Subcutaneous abdominal adipose tissue (tissue), 5 donors: ENCODE measurements around the gene FAM240A.
"Not testable (repeated sequence)": the region's sequence is repeated elsewhere in the genome, so short reads cannot be mapped to it uniquely, and the experiment has no call there.

Experiments
- H3K27ac ChIP-seq: one replicate; pipeline ENCODE4 v1.7.0; 2013; ENCODE audit warnings: low read depth, mild to moderate bottlenecking, inconsistent platforms, low read length, moderate library complexity
- H3K27me3 ChIP-seq, 5 donors: one replicate each; pipeline ENCODE4 v1.7.0; 2013; ENCODE audit warnings: low read length in 5 of 5, inconsistent platforms in 1 of 5; ENCODE audit not compliant: control insufficient read depth in 5 of 5, insufficient read depth in 4 of 5
- H3K36me3 ChIP-seq, 5 donors: one replicate each; pipeline ENCODE4 v1.7.0; 2013; ENCODE audit warnings: low read length in 5 of 5; ENCODE audit not compliant: control insufficient read depth in 5 of 5, insufficient read depth in 5 of 5
- H3K4me1 ChIP-seq, 5 donors: one replicate each; pipeline ENCODE4 v1.7.0; 2013; ENCODE audit warnings: low read length in 5 of 5, mild to moderate bottlenecking in 3 of 5, moderate library complexity in 1 of 5; ENCODE audit not compliant: control insufficient read depth in 5 of 5, insufficient read depth in 5 of 5
- H3K4me3 ChIP-seq, 5 donors: one replicate each; pipeline ENCODE4 v1.7.0; 2013; ENCODE audit warnings: low read length in 5 of 5, low read depth in 1 of 5
- H3K9ac ChIP-seq, 5 donors: one replicate each; pipeline ENCODE4 v1.7.0; 2013; ENCODE audit warnings: low read length in 5 of 5, mild to moderate bottlenecking in 4 of 5, moderate library complexity in 3 of 5
- H3K9me3 ChIP-seq, 5 donors: one replicate each; pipeline ENCODE4 v1.7.0; 2013; ENCODE audit warnings: low read length in 5 of 5; ENCODE audit not compliant: control insufficient read depth in 5 of 5
- donor health status: healthy.
- donor health status: healthy.
- donor health status: healthy.
- donor health status: healthy.
- donor health status: healthy.

FAM240A gene

DNA sequence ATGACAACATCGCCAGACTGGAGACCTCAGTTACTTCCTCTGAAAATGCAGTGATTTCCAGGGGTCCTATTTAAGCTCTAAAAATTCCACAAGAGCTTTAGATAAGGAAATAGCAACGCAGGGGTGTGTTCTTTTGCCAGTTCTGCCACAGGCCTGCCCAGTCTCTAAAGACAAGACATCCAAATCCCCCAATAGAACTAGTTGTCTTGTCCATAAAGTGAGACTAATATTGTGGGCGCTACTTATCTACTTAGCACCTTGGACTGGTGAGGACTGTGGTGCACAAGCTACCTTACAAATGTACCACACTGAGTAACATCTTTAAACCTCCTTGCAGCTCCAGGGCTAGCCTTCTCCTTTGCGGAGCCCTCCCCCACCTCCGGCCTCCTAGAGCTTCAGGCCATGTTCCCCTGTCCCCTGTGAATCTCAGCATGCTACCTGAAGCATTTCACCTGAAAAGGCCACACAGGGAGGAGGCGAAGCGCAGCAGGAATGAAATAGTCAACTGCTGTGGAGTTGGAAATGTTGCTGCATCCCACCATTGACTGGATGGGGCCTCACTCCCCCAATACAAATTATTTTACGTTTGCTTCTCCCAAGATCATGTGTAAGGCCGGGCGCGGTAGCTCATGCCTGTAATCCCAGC lies 36.6 kb upstream of the FAM240A start:
- Histone ChIP-seq H3K27ac (no peak overlapping the region), H3K9ac (no peak overlapping the region), H3K27me3 (peaks cover 0 to 8% (median 5%) of the 10 kb centered on the region in 5 donors), H3K36me3 (no peaks in the 10 kb centered on the region), H3K4me3 (no peak overlapping the region), H3K9me3 (no peaks in the 10 kb centered on the region), H3K4me1 (peaks cover 0 to 10% (median 4%) of the 10 kb centered on the region in 5 donors)

DNA sequence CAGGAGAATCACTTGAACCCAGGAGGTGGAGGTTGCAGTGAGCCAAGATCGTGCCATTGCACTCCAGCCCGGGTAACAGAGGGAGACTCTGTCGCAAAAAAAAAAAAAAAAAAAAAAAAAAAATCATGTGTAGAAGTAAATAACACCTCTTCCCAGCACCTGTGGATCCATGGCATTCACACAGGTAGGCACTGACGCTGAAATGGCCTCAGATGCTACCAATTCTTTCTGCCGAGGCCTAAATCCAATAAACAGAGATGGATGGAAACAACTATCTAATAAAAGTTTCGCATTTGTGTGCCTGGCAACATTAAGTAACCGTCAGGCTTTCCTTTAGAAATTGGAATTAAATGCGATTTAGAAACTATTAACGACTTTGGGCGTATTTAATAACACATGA lies 35.9 kb upstream of the FAM240A start:
- peaks cover 0 to 10% (median 4%) of the 10 kb centered on the region in 5 donors for H3K4me1 ChIP-seq
- H3K4me3 ChIP-seq: no peak overlapping the region

DNA sequence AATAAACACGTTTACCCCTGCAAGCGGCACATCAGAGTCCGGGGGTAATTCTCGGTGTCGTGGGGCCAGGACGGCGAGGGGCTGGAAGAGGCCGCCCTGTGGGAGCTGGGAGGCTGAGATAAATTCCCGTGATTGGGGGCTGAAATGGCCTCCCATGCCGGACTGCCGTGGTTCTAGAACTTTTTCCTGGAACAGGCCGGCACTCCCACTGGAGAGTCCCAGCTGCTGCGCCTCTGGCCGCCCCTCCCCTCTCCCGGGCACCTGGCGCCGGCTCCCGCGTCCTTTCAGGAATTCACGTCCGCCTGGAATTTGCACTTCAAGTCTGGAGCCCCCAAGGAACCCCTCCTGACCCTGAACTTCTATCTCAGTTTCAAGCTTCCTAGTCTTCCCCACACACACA lies 35.4 kb upstream of the FAM240A start:
- Histone ChIP-seq H3K9ac (no peak overlapping the region), H3K4me3 (no peak overlapping the region), H3K27ac (no peak overlapping the region), H3K36me3 (no peaks in the 10 kb centered on the region), H3K27me3 (peaks cover 0 to 8% (median 5%) of the 10 kb centered on the region in 5 donors), H3K4me1 (peaks cover 0 to 10% (median 4%) of the 10 kb centered on the region in 5 donors), H3K9me3 (no peaks in the 10 kb centered on the region)

More for the DNA sequence above, 35.9 kb upstream of the FAM240A start:
- no peak overlapping the region for H3K27ac ChIP-seq
- no peaks in the 10 kb centered on the region for H3K36me3 ChIP-seq
- peaks cover 0 to 8% (median 5%) of the 10 kb centered on the region in 5 donors for H3K27me3 ChIP-seq
- H3K9me3 ChIP-seq: no peaks in the 10 kb centered on the region
- H3K9ac ChIP-seq: no peak overlapping the region

DNA sequence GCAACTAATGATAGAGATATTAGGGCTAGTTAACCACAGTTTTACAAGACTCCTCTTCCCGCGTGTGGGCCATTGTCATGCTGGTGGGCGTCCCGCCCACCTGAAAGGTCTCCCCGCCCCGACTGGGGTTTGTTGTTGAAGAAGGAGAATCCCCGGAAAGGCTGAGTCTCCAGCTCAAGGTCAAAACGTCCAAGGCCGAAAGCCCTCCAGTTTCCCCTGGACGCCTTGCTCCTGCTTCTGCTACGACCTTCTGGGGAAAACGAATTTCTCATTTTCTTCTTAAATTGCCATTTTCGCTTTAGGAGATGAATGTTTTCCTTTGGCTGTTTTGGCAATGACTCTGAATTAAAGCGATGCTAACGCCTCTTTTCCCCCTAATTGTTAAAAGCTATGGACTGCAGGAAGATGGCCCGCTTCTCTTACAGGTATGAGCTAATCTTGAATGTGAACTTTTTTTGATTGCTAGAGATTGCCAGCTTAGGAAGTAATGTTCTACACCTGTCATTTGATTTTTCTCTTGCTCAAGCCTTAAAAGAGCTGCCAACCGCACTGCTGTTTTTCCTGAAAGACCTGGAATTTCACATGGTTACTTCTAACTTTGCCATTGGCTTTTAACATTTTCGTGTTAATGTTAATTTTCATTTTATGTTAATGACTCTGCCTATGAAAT lies 34.6 kb upstream of the FAM240A start:
- H3K9me3 ChIP-seq, H3K4me1 ChIP-seq, H3K27ac ChIP-seq, H3K4me3 ChIP-seq, H3K9ac ChIP-seq, H3K36me3 ChIP-seq, H3K27me3 ChIP-seq: not testable (repeated sequence)

DNA sequence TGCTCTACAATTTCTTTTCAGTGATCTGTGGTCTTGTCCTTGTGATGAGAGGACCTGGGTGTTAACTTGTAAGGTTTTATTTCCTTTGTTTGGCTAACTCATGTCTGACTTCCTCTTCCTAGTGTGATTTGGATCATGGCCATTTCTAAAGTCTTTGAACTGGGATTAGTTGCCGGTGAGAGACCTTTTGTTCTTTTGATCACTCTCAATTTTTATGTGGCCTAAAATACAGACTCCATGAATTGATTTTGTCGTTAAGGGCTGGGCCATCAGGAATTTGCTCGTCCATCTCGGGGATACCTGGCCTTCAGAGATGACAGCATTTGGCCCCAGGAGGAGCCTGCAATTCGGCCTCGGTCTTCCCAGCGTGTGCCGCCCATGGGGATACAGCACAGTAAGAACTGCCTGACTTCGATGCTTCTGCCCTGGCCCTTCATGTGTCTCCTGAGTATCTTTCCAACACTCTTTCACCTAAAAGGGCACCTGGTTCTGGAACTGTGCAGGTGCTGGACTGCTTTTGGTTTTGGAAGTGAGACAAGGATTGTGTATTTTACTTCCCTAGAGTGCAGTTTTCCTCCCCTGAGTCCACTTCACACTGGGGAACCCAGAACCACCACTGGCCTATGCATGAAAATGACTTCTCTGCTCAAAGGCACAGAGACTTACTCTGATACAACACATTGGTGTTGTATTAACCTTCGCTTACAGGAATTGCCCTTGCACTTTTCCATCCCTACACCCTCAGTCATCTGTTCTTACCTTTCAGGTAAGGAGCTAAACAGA lies 33.2 kb upstream of the FAM240A start:
- Histone ChIP-seq H3K4me1 (peaks cover 0 to 10% (median 4%) of the 10 kb centered on the region in 5 donors), H3K9me3 (no peaks in the 10 kb centered on the region), H3K36me3 (no peaks in the 10 kb centered on the region), H3K9ac (peak overlapping the region in 1 of 5 donors; percentile 20), H3K4me3 (no peak overlapping the region), H3K27ac (no peak overlapping the region), H3K27me3 (peaks cover 0 to 8% (median 5%) of the 10 kb centered on the region in 5 donors)

DNA sequence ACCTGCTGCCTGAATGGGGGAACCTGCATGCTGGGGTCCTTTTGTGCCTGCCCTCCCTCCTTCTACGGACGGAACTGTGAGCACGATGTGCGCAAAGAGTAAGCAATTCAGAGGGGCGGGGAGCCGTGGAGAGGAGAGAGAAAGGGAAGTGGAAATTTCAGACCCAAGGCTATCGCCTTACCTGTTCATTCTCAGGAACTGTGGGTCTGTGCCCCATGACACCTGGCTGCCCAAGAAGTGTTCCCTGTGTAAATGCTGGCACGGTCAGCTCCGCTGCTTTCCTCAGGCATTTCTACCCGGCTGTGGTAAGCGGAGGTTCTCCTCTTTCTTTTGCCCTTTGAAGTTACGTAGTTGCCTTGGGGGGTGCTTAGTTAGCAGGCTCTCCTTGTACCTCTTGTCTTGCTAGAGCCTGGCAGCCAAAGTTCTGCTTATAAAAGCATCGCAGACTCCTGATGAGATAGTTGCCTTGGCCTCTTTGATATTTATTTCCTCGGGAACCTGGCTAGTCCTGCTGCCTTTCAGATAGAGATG lies 32.5 kb upstream of the FAM240A start:
- Histone ChIP-seq H3K9me3 (no peaks in the 10 kb centered on the region), H3K4me1 (peaks cover 0 to 10% (median 4%) of the 10 kb centered on the region in 5 donors), H3K9ac (no peak overlapping the region), H3K4me3 (no peak overlapping the region), H3K36me3 (no peaks in the 10 kb centered on the region), H3K27ac (no peak overlapping the region), H3K27me3 (peaks cover 0 to 8% (median 5%) of the 10 kb centered on the region in 5 donors)

DNA sequence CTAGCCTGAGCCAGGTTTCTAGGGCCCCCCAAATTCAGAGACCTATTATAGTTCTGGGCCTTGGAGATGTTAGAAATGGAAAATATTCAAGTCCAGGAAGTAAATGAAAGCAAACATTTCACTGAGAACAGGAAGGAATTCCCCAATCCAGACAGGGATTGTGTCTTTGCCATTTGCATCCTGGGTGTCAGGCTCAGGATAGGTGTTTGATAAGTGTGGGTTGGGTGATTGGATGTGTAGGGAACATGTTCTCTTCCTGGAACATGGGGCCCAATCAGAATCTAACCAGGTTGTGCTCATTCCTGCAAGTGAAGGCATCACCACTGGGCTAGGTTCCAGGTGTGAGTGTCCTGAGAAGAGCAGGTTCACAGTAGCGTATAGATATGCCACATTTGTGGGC lies 31.6 kb upstream of the FAM240A start:
- Histone ChIP-seq H3K4me1 (peaks cover 0 to 10% (median 4%) of the 10 kb centered on the region in 5 donors), H3K27me3 (peaks cover 0 to 6% (median 5%) of the 10 kb centered on the region in 5 donors), H3K9ac (no peak overlapping the region), H3K27ac (no peak overlapping the region), H3K4me3 (no peak overlapping the region), H3K9me3 (no peaks in the 10 kb centered on the region), H3K36me3 (no peaks in the 10 kb centered on the region)

DNA sequence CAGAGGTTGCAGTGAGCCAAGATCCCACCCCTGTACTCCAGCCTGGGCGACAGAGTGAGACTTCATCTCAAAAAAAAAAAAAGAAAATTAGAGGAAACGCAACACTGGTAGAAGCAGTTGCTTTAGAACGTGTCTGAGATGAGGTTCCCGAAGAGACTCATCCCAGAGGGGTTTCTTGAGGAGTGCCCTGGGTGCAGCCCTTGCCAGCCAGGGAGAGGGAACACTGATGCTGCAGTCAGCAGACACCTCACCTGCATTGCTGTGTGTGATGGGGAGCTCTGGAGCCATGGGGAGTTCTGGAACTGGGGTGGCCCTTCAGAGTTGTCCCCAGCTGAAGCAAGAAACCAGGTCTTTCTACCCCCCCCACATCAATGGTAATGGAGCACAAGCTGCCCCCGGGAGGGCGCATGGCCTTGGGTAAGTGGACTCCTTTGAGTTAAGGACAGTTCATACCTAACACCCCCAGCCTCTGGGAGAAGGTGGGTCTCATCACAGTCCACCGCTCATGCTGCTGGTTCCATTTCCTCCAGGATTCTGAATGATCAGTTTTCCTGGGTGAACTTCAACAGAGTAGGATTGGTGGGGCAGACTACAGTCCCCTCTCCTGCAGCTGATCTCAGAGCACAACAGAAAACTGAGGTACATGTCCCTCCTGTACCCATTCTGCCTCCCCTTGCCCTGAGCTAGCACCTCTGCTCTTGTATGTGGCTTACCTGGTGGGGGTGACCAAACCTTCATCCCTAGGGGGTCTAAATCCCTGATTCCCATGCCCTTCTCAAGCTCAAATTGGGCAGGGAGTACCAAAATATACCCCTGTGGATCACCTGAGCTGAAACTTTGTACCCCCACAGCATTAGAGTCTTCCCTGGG lies 27.5 kb upstream of the FAM240A start:
- Histone ChIP-seq H3K4me3 (no peak overlapping the region), H3K27ac (no peak overlapping the region), H3K36me3 (no peaks in the 10 kb centered on the region), H3K27me3 (no peaks in the 10 kb centered on the region), H3K4me1 (no peaks in the 10 kb centered on the region), H3K9ac (no peak overlapping the region), H3K9me3 (no peaks in the 10 kb centered on the region)

DNA sequence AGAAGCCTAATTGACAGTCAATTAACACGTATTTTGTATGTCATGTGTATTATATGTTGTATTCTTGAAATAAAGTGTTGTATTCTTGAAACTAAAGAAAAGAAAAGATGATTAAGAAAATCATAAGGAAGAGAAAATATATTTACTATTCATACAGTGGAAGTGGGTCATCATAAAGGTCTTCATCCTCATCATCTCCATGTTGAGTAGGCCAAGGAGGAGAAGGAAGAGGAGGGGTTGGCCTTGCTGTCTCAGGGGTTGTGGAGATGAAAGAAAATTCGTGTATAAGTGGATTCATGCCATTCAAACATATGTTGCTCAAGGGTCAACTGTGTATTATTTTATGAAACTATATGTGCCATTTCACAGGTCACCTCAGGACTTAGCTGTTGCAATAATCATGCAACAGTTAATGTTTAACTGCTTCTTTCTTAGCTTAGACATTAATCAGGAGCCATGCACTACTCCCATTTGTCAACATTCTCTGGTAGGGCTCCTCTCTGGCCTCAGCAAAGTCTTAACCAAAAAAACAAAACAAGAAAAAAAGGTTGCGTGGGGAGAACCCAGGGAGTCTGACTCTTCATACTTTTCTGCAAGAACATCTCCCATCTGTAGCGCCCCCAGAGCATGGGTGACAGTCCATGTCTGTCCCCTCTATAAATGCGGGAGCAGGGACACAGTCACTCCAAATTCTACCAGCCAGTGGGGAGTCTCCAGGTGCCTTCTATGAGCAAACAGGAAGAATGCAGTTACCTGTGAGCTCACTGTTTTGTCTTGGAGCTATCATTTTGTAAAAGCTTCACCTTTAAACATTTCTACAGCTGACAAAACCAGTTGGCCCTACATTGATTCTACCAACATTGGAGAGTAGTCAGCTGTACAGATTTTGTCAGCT lies 26.3 kb upstream of the FAM240A start:
- Histone ChIP-seq H3K9me3 (no peaks in the 10 kb centered on the region), H3K4me1 (no peaks in the 10 kb centered on the region), H3K4me3 (no peak overlapping the region), H3K9ac (no peak overlapping the region), H3K27me3 (no peaks in the 10 kb centered on the region), H3K27ac (no peak overlapping the region), H3K36me3 (no peaks in the 10 kb centered on the region)
